BLaER1 (cell line): ENCODE results near the gene ANO2.

Experiments used
- H3K27ac ChIP-seq: shearing (Covaris generic); formaldehyde crosslinking; 2 replicates; pipeline ENCODE4 v1.8.1; 2022
- H3K27me3 ChIP-seq: shearing (Covaris generic); formaldehyde crosslinking; 2 replicates; pipeline ENCODE4 v1.8.1; 2022
- H3K36me3 ChIP-seq: shearing (Covaris generic); formaldehyde crosslinking; 2 replicates; pipeline ENCODE4 v1.8.1; 2022
- H3K4me1 ChIP-seq: shearing (Covaris generic); formaldehyde crosslinking; 2 replicates; pipeline ENCODE4 v1.8.1; 2022
- H3K4me2 ChIP-seq: shearing (Covaris generic); formaldehyde crosslinking; 2 replicates; pipeline ENCODE4 v1.8.1; 2022
- H3K4me3 ChIP-seq: shearing (Covaris generic); formaldehyde crosslinking; 2 replicates; pipeline ENCODE4 v1.8.1; 2022
- H3K9ac ChIP-seq: shearing (Covaris generic); formaldehyde crosslinking; 2 replicates; pipeline ENCODE4 v1.8.1; 2022
- H3K9me3 ChIP-seq: shearing (Covaris generic); formaldehyde crosslinking; 2 replicates; pipeline ENCODE4 v1.8.1; 2022
- H4K20me1 ChIP-seq: shearing (Covaris generic); formaldehyde crosslinking; 2 replicates; pipeline ENCODE4 v1.8.1; 2022
- Cebpa-rat ChIP-seq: shearing (Covaris generic); IDR thresholded peaks from 2 replicates; pipeline ENCODE4 v1.8.1; 2022

The ANO2 gene

DNA sequence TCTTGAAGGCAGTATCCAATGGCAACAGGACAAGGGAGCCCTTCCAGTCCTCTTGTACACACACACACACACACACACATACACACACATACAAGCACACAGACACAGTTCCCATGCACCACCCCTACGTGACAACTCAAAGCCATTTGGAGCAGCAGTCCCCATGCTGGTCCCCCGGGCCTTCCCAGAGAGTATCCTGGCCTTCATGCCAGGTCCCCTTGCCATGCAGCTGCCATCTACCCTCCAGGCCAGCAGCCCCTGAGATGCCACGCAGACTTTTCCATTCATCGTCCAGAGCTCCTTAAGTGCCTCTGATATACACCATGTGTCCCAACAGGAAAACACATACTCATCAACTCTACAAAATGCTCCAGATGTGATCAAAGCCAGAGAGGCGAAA lies 159.5 kb downstream of the ANO2 start:
- Histone ChIP-seq H3K27me3 (no peaks in the 10 kb centered on the region), H3K36me3 (no peaks in the 10 kb centered on the region), H3K4me3 (no peak overlapping the region), H3K9me3 (no peaks in the 10 kb centered on the region; the same call in 1 of the 2 replicates), H4K20me1 (no peaks in the 10 kb centered on the region), H3K27ac (no peak overlapping the region), H3K4me2 (no peak overlapping the region), H3K9ac (no peak overlapping the region), H3K4me1 (no peaks in the 10 kb centered on the region)
- no peak for TF ChIP-seq Cebpa-rat

DNA sequence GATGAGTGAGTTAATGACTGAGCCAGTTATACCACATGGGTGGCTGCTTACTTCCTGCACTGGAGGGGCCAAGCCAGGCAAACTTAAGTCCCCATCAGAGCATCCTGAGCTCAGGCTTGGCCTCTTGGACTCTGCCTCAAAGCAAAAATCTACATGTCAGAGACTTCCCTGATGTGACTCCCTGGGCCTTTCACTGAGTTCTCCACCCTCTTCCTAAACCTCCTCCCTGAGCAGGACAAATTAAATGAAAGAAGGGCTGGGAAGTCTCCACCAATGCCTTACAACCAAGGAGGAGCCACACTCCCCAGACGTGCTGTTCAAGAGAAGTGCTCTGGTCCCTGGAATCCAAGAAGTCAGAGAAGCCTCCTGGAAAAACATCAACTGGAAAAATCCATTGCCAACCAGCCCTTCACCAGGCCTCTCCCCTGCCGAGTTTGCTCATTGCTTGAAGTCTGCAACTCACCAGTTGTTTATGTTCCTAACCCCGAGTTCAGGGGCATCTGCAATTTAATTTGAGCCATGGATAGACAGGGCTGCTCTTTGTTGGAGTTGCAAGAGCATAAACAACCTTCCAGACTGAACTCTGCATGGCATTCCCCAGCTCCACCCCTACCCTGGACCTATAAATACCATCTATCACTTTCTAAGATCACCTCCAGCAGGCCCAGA lies 160.5 kb downstream of the ANO2 start:
- H3K9ac ChIP-seq = no peak overlapping the region
- no peaks in the 10 kb centered on the region for H3K4me1 ChIP-seq
- no peaks in the 10 kb centered on the region for H3K27me3 ChIP-seq
- no peak overlapping the region for H3K4me3 ChIP-seq
- H4K20me1 ChIP-seq = no peaks in the 10 kb centered on the region
- no peak overlapping the region for H3K27ac ChIP-seq
- no peak overlapping the region for H3K4me2 ChIP-seq
- H3K9me3 ChIP-seq = no peaks in the 10 kb centered on the region; the same call in 1 of the 2 replicates
- no peak for TF ChIP-seq Cebpa-rat
- H3K36me3 ChIP-seq = no peaks in the 10 kb centered on the region

- H3K36me3 ChIP-seq = no peaks in the 10 kb centered on the region
- no peaks in the 10 kb centered on the region for H3K4me1 ChIP-seq
- H3K27me3 ChIP-seq = no peaks in the 10 kb centered on the region
- no peak overlapping the region for H3K4me3 ChIP-seq
- H3K9ac ChIP-seq = no peak overlapping the region
- no peak overlapping the region for H3K27ac ChIP-seq
- H4K20me1 ChIP-seq = no peaks in the 10 kb centered on the region
- no peak for TF ChIP-seq Cebpa-rat
- no peaks in the 10 kb centered on the region; the same call in 1 of the 2 replicates for H3K9me3 ChIP-seq
- H3K4me2 ChIP-seq = no peak overlapping the region
These were observed 161.7 kb downstream of the ANO2 start for GRCh38 chr12:5783289-5783920.

DNA sequence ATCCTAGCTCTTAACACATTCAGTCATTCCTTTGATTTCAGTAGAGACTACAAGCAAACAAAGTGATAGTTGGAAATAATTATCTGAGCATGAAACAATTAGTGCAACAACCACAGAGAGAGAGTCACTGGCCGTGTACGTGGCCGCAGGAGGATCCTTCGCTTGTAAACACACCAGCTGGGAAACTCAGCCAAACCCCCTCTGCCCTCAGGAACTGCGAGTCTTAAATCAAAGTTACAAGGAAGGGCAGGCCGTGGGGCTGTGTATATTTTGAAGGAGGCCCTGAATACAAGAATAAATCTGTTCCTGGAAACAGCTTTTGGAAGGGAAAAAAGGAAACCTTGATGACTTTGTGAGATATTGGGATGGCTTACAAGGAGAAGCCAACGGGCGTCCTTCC lies 164.5 kb downstream of the ANO2 start:
- Histone ChIP-seq H3K36me3 (no peaks in the 10 kb centered on the region), H3K4me2 (no peak overlapping the region), H4K20me1 (no peaks in the 10 kb centered on the region), H3K4me3 (no peak overlapping the region), H3K27ac (no peak overlapping the region), H3K9ac (no peak overlapping the region), H3K4me1 (no peaks in the 10 kb centered on the region), H3K9me3 (no peaks in the 10 kb centered on the region; the same call in 1 of the 2 replicates), H3K27me3 (no peaks in the 10 kb centered on the region)
- TF ChIP-seq Cebpa-rat = no peak

- H3K9me3 ChIP-seq = no peaks in the 10 kb centered on the region; the same call in 1 of the 2 replicates
- no peaks in the 10 kb centered on the region for H3K4me1 ChIP-seq
- no peak overlapping the region for H3K9ac ChIP-seq
- H3K27me3 ChIP-seq = no peaks in the 10 kb centered on the region
- no peak for TF ChIP-seq Cebpa-rat
- no peak overlapping the region for H3K27ac ChIP-seq
- H3K4me3 ChIP-seq = no peak overlapping the region
- H3K36me3 ChIP-seq = no peaks in the 10 kb centered on the region
- no peak overlapping the region for H3K4me2 ChIP-seq
- H4K20me1 ChIP-seq = no peaks in the 10 kb centered on the region
These were observed 165.7 kb downstream of the ANO2 start for GRCh38 chr12:5779401-5779800.

GRCh38 chr12:5778821-5779220 lies 166.2 kb downstream of the ANO2 start:
- no peaks in the 10 kb centered on the region for H3K27me3 ChIP-seq
- no peaks in the 10 kb centered on the region for H3K4me1 ChIP-seq
- H3K4me2 ChIP-seq = no peak overlapping the region
- no peaks in the 10 kb centered on the region; the same call in 1 of the 2 replicates for H3K9me3 ChIP-seq
- no peak overlapping the region for H3K4me3 ChIP-seq
- no peak overlapping the region for H3K27ac ChIP-seq
- no peaks in the 10 kb centered on the region for H3K36me3 ChIP-seq
- no peaks in the 10 kb centered on the region for H4K20me1 ChIP-seq
- H3K9ac ChIP-seq = no peak overlapping the region
- no peak for TF ChIP-seq Cebpa-rat

GRCh38 chr12:5777451-5777850 lies 167.6 kb downstream of the ANO2 start:
- H3K4me3 ChIP-seq = no peak overlapping the region
- H3K9ac ChIP-seq = no peak overlapping the region
- H3K4me1 ChIP-seq = no peaks in the 10 kb centered on the region
- no peaks in the 10 kb centered on the region for H3K36me3 ChIP-seq
- no peak overlapping the region for H3K4me2 ChIP-seq
- no peak for TF ChIP-seq Cebpa-rat
- no peaks in the 10 kb centered on the region for H4K20me1 ChIP-seq
- no peaks in the 10 kb centered on the region for H3K9me3 ChIP-seq
- H3K27me3 ChIP-seq = no peaks in the 10 kb centered on the region
- no peak overlapping the region for H3K27ac ChIP-seq

DNA sequence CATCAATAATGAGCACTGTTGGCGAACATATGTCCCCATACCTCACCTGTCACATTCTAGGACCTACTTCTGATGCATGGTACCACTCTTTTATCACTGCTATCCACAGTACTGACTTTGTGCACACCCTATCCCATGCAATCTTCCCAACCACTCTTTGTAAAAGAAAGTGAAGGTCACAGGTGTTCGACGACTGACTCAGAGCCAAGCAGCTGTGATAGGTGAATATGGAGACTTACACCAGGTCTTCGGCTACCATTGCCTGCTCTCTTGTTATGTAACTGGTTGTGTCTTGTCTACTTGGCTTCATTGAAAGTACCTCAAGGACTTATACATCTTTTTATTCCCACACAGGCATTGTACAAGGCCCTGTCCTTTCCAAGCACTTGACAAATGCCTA lies 169.0 kb downstream of the ANO2 start:
- Histone ChIP-seq H3K4me3 (no peak overlapping the region), H3K4me1 (no peaks in the 10 kb centered on the region), H3K4me2 (no peak overlapping the region), H3K27me3 (no peaks in the 10 kb centered on the region), H3K27ac (no peak overlapping the region), H3K9ac (no peak overlapping the region), H4K20me1 (no peaks in the 10 kb centered on the region), H3K36me3 (no peaks in the 10 kb centered on the region), H3K9me3 (no peaks in the 10 kb centered on the region)
- no peak for TF ChIP-seq Cebpa-rat

- H4K20me1 ChIP-seq = no peaks in the 10 kb centered on the region
- H3K9ac ChIP-seq = no peak overlapping the region
- H3K4me3 ChIP-seq = no peak overlapping the region
- no peak for TF ChIP-seq Cebpa-rat
- no peaks in the 10 kb centered on the region for H3K36me3 ChIP-seq
- H3K4me1 ChIP-seq = no peaks in the 10 kb centered on the region
- no peak overlapping the region for H3K4me2 ChIP-seq
- no peaks in the 10 kb centered on the region for H3K9me3 ChIP-seq
- no peaks in the 10 kb centered on the region for H3K27me3 ChIP-seq
- no peak overlapping the region for H3K27ac ChIP-seq
These were observed 171.5 kb downstream of the ANO2 start for GRCh38 chr12:5773550-5773949.

- Histone ChIP-seq H3K4me3 (no peak overlapping the region), H3K9ac (no peak overlapping the region), H3K4me1 (no peaks in the 10 kb centered on the region), H3K36me3 (no peaks in the 10 kb centered on the region), H4K20me1 (no peaks in the 10 kb centered on the region), H3K27ac (no peak overlapping the region), H3K9me3 (no peaks in the 10 kb centered on the region), H3K4me2 (no peak overlapping the region), H3K27me3 (no peaks in the 10 kb centered on the region)
- TF ChIP-seq Cebpa-rat = no peak
These were observed 173.3 kb downstream of the ANO2 start for GRCh38 chr12:5771756-5772155.
